Activated CD8-positive, alpha-beta memory T cell treated with anti-CD3 and anti-CD28 coated beads, Interleukin-2, amount 50 U/mL, for 1 hour (primary cell): ENCODE data around the gene PCDHGB2.
"Not testable (repeated sequence)": the region's sequence is repeated elsewhere in the genome, so short reads cannot be mapped to it uniquely, and the experiment has no call there.

ENCODE experiments used
- DNase-seq: peaks from one replicate; pipeline ENCODE4 v3.0.0-alpha.2; 2020; ENCODE audit errors: extremely low read depth

The PCDHGB2 gene

DNA sequence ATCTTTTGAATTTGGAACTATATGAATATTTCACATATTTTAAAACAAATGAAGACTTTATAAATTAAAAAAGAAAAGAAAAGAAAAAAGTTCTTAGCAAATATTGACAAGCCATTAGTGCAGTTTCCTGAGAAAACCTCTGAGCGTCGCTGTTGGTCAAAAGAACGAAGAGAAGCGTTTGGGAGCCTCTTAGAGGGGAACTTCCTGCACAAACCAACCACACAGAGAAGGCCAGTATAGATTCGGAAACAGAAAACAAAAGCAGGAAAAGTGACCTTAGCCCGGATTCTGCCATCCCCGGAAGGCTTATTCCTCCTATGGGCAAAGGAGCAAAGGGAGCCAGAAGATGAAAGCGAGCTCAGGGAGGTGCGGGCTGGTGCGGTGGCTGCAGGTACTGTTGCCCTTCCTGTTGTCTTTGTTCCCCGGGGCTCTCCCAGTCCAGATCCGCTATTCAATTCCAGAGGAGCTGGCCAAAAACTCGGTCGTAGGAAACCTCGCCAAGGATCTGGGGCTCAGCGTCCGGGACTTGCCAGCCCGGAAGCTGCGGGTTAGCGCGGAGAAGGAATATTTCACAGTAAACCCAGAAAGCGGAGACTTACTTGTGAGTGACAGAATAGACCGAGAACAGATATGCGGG is at the start of gene PCDHGB2:
Gene PCDHGB2 (plus strand): TSS at position 205 of the 637 bp plus-strand sequence. CDS start 142 bp downstream, at position 347.
- DNase-seq: no peak

- DNase-seq: no peak
These were observed 46.1 kb upstream of the PCDHGB2 start for GRCh38 chr5:141313711-141314110.

GRCh38 chr5:141316963-141317362 is 42.8 kb upstream of the PCDHGB2 start:
- not testable (repeated sequence) for DNase-seq

DNA sequence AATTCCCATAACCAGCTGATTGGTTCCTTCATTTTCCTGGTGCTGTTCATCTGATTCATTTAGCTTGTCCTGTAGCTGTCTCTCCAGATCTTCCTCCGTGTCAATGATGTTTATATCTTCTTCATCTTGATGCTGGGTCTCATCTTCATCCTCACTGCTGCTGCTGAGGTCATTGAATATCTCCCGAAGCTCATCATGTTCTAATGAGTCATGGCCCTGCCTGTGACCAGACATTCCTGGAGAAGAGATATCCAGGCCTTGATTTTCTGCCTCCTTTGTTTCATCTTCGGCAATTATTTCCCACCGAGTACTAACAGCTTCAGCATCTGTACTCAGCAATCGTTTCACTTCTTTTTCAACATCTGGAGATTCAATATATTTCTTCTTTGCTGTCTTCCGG is 40.6 kb upstream of the PCDHGB2 start:
- no peak for DNase-seq

- no peak for DNase-seq
These were observed 40.1 kb upstream of the PCDHGB2 start for GRCh38 chr5:141319699-141320098.

DNA sequence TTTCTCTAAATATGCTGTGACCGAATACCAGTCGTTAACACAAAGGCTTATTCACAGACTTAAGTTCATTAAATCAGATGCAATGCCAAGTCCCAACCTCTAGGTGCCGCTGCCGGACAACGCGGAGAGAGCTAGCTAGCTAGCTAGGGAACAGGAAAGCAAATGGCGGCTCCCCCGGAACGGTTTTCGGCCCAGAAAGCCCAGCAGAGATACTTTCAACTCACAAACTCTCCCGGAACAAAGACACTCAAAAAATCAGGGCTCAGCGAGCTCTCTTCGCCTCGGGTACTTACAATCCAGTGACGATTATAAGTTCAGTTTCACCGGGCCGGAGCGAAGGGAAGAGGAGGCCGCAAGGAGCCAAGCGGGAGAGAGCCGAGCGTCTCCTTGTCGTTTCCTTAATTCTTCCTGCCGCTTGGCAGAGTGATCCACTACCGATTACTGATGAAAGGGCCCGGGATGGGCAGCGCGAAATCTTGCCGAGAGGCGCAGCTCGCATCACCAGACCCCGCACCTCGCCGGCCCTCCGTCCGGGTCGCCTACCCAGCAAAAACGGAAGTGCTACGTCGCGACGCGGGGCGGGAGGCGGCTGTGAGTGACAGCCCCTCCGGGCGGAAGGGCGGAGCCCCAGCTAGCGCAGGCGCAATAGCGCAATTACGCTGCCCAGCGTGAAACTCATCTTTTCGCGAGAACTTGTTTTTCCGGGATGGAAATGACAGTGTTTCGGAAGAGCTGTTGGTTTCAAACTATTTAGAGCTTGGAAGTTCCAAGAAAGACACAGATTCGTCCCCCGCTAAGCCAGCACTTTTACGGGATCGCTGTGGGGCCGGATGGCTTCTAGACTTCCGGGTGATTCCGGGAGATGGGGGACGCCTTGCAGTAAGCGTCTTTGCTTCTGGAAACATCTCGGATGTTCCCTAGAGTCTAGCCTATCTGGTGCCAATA is 39.3 kb upstream of the PCDHGB2 start, which contains the start of gene TAF7:
Gene TAF7 (minus strand): TSS at position 560 of the 945 bp plus-strand sequence. CDS start 740 bp downstream, outside the sequence.
- peak; percentile 68 for DNase-seq

- DNase-seq: no peak
These were observed 37.5 kb upstream of the PCDHGB2 start for GRCh38 chr5:141322261-141322660.

GRCh38 chr5:141326088-141326854 is 33.5 kb upstream of the PCDHGB2 start:
- no peak for DNase-seq

GRCh38 chr5:141328231-141328630 is 31.6 kb upstream of the PCDHGB2 start:
- no peak for DNase-seq

DNA sequence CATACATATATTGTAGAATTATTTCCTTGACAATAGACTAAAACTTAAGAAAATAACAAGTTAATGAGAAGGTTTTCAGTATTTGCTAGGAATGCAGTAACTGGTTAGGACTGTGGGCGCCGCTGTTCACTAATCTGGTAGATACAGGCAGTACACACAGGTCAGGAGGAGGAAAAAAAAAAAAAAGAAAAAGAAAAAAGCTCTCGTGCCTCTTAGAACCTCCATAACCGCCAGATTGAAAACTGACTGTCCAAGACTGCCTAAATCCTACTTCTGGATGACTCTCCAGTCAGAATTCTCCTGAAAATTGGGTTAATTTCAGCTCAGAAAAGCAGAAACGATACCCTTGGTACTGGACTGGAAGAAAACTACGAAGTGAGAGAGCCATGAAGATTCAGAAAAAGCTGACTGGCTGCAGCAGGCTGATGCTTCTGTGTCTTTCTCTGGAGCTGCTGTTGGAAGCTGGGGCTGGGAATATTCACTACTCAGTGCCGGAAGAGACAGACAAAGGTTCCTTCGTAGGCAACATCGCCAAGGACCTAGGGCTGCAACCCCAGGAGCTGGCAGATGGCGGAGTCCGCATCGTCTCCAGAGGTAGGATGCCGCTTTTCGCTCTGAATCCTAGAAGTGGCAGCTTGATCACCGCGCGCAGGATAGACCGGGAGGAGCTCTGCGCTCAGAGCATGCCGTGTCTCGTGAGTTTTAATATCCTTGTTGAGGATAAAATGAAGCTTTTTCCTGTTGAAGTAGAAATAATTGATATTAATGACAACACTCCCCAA is 29.3 kb upstream of the PCDHGB2 start, which contains the start of gene PCDHGA1:
Gene PCDHGA1 (plus strand): TSS at position 216 of the 782 bp plus-strand sequence.
- no peak for DNase-seq

- DNase-seq: not testable (repeated sequence)
These were observed 27.2 kb upstream of the PCDHGB2 start for GRCh38 chr5:141332571-141332970.

DNA sequence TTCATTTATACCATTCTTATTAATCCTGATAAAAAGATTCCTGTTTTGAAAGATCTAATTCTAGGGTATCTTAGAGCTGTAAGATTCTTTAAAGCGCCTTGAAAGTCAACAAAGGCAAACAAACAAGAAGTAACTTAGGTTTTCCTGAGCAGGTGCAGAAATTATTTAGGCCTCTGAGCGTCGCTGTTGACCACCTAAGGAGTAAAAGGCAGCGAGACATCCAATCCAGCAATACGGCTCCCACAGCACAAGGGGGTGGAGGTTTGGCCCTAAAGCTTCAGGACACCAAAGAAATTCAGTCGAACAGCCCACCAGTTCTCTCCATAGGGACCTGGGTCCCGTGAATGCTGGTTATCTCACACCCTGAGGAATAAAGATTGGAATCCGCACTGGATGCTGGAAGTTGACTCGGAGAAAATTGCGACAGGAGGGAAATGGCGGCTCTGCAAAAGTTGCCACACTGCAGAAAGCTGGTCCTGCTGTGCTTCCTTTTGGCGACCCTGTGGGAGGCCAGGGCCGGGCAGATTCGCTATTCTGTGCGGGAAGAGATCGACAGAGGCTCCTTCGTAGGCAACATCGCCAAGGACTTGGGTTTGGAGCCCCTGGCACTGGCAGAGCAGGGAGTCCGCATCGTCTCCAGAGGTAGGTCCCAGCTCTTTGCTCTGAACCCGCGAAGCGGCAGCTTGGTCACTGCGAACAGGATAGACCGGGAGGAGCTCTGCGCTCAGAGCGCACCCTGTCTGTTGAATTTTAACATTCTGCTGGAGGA is 21.1 kb upstream of the PCDHGB2 start, which contains the start of gene PCDHGA2:
Gene PCDHGA2 (plus strand): TSS at position 223 of the 769 bp plus-strand sequence.
- no peak for DNase-seq

DNA sequence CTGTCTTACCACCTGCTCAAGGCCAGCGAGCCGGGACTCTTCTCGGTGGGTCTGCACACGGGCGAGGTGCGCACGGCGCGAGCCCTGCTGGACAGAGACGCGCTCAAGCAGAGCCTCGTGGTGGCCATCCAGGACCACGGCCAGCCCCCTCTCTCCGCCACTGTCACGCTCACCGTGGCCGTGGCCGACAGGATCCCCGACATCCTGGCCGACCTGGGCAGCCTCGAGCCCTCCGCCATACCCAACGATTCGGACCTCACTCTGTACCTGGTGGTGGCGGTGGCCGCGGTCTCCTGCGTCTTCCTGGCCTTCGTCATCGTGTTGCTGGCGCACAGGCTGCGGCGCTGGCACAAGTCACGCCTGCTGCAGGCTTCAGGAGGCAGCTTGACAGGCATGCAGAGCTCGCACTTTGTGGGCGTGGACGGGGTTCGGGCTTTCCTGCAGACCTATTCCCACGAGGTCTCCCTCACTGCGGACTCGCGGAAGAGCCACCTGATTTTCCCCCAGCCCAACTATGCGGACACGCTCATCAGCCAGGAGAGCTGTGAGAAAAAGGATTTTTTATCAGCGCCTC is 18.9 kb upstream of the PCDHGB2 start:
- not testable (repeated sequence) for DNase-seq

GRCh38 chr5:141342773-141343172 is 17.0 kb upstream of the PCDHGB2 start:
- no peak for DNase-seq

- DNase-seq: no peak
These were observed 16.4 kb upstream of the PCDHGB2 start, which contains the start of gene PCDHGA3 for GRCh38 chr5:141343242-141343952. TSS of gene PCDHGA3 (plus strand) at chr5:141343829. CDS start at chr5:141344034, 205 bp downstream.

GRCh38 chr5:141343953-141344463 is 15.8 kb upstream of the PCDHGB2 start:
- no peak for DNase-seq

DNA sequence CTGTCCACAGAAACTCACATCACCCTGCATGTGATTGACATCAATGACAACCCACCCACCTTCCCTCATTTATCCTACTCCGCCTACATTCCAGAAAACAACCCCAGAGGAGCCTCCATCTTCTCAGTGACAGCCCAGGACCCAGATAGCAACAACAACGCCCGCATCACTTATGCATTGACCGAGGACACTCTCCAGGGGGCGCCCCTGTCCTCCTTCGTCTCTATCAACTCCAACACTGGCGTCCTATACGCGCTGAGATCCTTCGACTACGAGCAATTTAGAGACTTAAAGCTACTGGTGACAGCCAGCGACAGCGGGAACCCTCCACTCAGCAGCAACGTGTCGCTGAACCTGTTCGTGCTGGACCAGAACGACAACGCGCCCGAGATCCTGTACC is 14.5 kb upstream of the PCDHGB2 start:
- no peak for DNase-seq

GRCh38 chr5:141346017-141346416 is 13.8 kb upstream of the PCDHGB2 start:
- not testable (repeated sequence) for DNase-seq
